HepG2 (cell line): Measurements from ENCODE around the gene NAB2. TPM values are rescaled to one million over a fixed set of nuclear protein-coding genes. Genes with fewer than 3 reads are reported as not detected.

Experiments
- ARID5B ChIP-seq: IDR thresholded peaks from 2 replicates; pipeline ENCODE4 v1.4.0; 2020; ENCODE audit warnings: mild to moderate bottlenecking, missing genetic modification reagents
- CSRNP1 ChIP-seq: sonication (generic); formaldehyde crosslinking; IDR thresholded peaks from 2 replicates; pipeline ENCODE4 v1.8.1; 2023; ENCODE audit warnings: mild to moderate bottlenecking, missing genetic modification reagents
- GTF2F1 ChIP-seq: fragments of 150-350 bp; IDR thresholded peaks from 2 replicates; pipeline ENCODE4 v1.6.1; 2014; ENCODE audit warnings: low read length
- HOMEZ ChIP-seq: IDR thresholded peaks from 2 replicates; pipeline ENCODE4 v1.6.1; 2016; ENCODE audit warnings: low read depth
- ISX ChIP-seq: sonication (generic); formaldehyde crosslinking; conservative IDR thresholded peaks from 2 replicates; pipeline ENCODE4 v1.5.0; 2020; ENCODE audit warnings: missing genetic modification reagents
- MTA1 ChIP-seq: sonication (generic); formaldehyde crosslinking; IDR thresholded peaks from 2 replicates; pipeline ENCODE4 v1.4.0; 2020; ENCODE audit warnings: missing genetic modification reagents, mild to moderate bottlenecking, borderline replicate concordance
- NRL ChIP-seq: sonication (generic); formaldehyde crosslinking; IDR thresholded peaks from 2 replicates; pipeline ENCODE4 v1.5.0; 2020; ENCODE audit warnings: missing genetic modification reagents, mild to moderate bottlenecking, moderate library complexity, borderline replicate concordance
- POLR2A ChIP-seq, 2 experiments: IDR thresholded peaks; 2 replicates each; pipeline ENCODE4 v1.6.1; 2011; ENCODE audit warnings: low read depth in 2 of 2, low read length in 2 of 2, mild to moderate bottlenecking in 1 of 2, moderate library complexity in 1 of 2; ENCODE audit not compliant: insufficient read depth in 1 of 2
- PRDM15 ChIP-seq: sonication (generic); formaldehyde crosslinking; IDR thresholded peaks from 2 replicates; pipeline ENCODE4 v1.4.0; 2020; ENCODE audit warnings: missing genetic modification reagents
- RBAK ChIP-seq: sonication (generic); formaldehyde crosslinking; IDR thresholded peaks from 2 replicates; pipeline ENCODE4 v1.5.1; 2020; ENCODE audit warnings: mild to moderate bottlenecking, missing genetic modification reagents
- TCF12 ChIP-seq, 2 experiments: fragments of 450-650 bp in 1 of 2; sonication (generic) in 1 of 2; formaldehyde crosslinking in 1 of 2; IDR thresholded peaks; 2 replicates each; pipeline versions ENCODE4 v1.6.1 to v1.8.0; 2017 to 2022; ENCODE audit warnings: antibody characterized with exemption in 1 of 2, mild to moderate bottlenecking in 1 of 2, missing genetic modification reagents in 1 of 2, moderate library complexity in 1 of 2
- ZNF414 ChIP-seq: sonication (generic); formaldehyde crosslinking; IDR thresholded peaks from 2 replicates; pipeline ENCODE4 v1.5.0; 2020; ENCODE audit warnings: missing genetic modification reagents
- ZNF550 ChIP-seq: sonication (generic); formaldehyde crosslinking; IDR thresholded peaks from 2 replicates; pipeline ENCODE4 v1.4.0; 2020; ENCODE audit warnings: mild to moderate bottlenecking, missing genetic modification reagents, borderline replicate concordance
- ZNF75D ChIP-seq: sonication (generic); formaldehyde crosslinking; IDR thresholded peaks from 2 replicates; pipeline ENCODE4 v1.8.1; 2023; ENCODE audit warnings: missing genetic modification reagents, mild to moderate bottlenecking, borderline replicate concordance
- polyA plus RNA-seq, 8 experiments: library from polyadenylated mRNA; depleted of rRNA in 3 of 8; stranded (reverse) in 7 of 8; unstranded in 1 of 8; fragments of >200 nt; fragmentation: Illumina TruSeq in 4 of 8; extraction: Trizol in 4 of 8; gene quantifications; 2 replicates each; pipeline versions ENCODE4 v1.2.1 to v1.2.3, GENCODE V29; 2011 to 2016; ENCODE audit warnings: low read depth in 4 of 8, missing spikeins in 1 of 8, mixed read lengths in 1 of 8; ENCODE audit not compliant: insufficient read depth in 1 of 8
- total RNA-seq, 5 experiments: library from RNA; depleted of rRNA; stranded (reverse); fragments of >200 nt; fragmentation: Illumina TruSeq; extraction: Trizol; gene quantifications; 2 replicates each; pipeline ENCODE4 v1.2.3, GENCODE V29; 2016; ENCODE audit warnings: low read depth in 1 of 5

The NAB2 gene
- total and polyA plus RNA-seq, 2 of the 13 experiments (the other 11 are each of a cell fraction or from before 2014, with no cell fraction given), result 11.7 to 12.9 TPM

- TF ChIP-seq PRDM15 (CRISPR knock-in tag), result 0 out of 2 replicates have a peak, but pooled peaks have one; percentile 23
- TF ChIP-seq NRL, result peak; percentile 71; the same call in 1 of the 2 replicates
- TF ChIP-seq RBAK (CRISPR knock-in tag), result no peak
- no peak for TF ChIP-seq CSRNP1
- TF ChIP-seq ZNF550 (CRISPR knock-in tag), result no peak
- peak; percentile 61; the same call in 1 of the 2 replicates for TF ChIP-seq MTA1 (CRISPR knock-in tag)
- peak; percentile 61; the same call in 1 of the 2 replicates for TF ChIP-seq HOMEZ
- no peak; the same call in 1 of the 2 replicates for TF ChIP-seq ISX (CRISPR knock-in tag)
- no peak for TF ChIP-seq TCF12 (IDR thresholded peaks at IDR 0.05)
- peak; percentile 93 for TF ChIP-seq TCF12 (CRISPR knock-in tag; IDR thresholded peaks at IDR 0.05)
- no peak for TF ChIP-seq GTF2F1
- TF ChIP-seq ZNF75D (CRISPR knock-in tag), result 0 out of 2 replicates have a peak, but pooled peaks have one; percentile 45
- peak; percentile 69 for TF ChIP-seq ARID5B (CRISPR knock-in tag)
- peak; percentile 53 to 71; a peak in 3 of 4 replicates for TF ChIP-seq POLR2A (IDR thresholded peaks at IDR 0.05; ENCODE audit: insufficient read depth in 1 of 2, low read depth in 2 of 2, low read length in 2 of 2)
- TF ChIP-seq ZNF414 (CRISPR knock-in tag), result no peak; the same call in 1 of the 2 replicates
Observed at GRCh38 chr12:57101892-57102695, 13.2 kb downstream of the NAB2 start (continued).
